ENCODE data around the gene SETD9.

The SETD9 gene

GRCh38 chr5:56951946-56952691 is 42.7 kb downstream of the SETD9 start, which contains the start of gene MIER3:
TSS of gene MIER3 (minus strand) at chr5:56952123. CDS start at chr5:56952102, 21 bp downstream.
- no peak for TF ChIP-seq CTCF (IDR thresholded peaks at IDR 0.05; ENCODE audit: low read depth, low read length, missing control alignments)
- peak within 1 kb of the TSS; percentile 88 for H3K4me3 ChIP-seq (ENCODE audit: low read depth, low read length)
- peak; percentile 19 for DNase-seq (ENCODE audit: low read depth)

GRCh38 chr5:56954262-56954661 is 44.9 kb downstream of the SETD9 start:
- TF ChIP-seq CTCF (IDR thresholded peaks at IDR 0.05; ENCODE audit: low read depth, low read length, missing control alignments) = no peak

GRCh38 chr5:56958595-56958994 is 49.2 kb downstream of the SETD9 start:
- no peak for TF ChIP-seq CTCF (IDR thresholded peaks at IDR 0.05; ENCODE audit: low read depth, low read length, missing control alignments)
- no peak overlapping the region for H3K4me3 ChIP-seq (ENCODE audit: low read depth, low read length)
- no peak for DNase-seq (ENCODE audit: low read depth)

More at GRCh38 chr5:56954262-56954661, 44.9 kb downstream of the SETD9 start:
- H3K4me3 ChIP-seq (ENCODE audit: low read depth, low read length) = no peak overlapping the region
- no peak for DNase-seq (ENCODE audit: low read depth)

- DNase-seq (ENCODE audit: low read depth) = no peak
- no peak overlapping the region for H3K4me3 ChIP-seq (ENCODE audit: low read depth, low read length)
- TF ChIP-seq CTCF (IDR thresholded peaks at IDR 0.05; ENCODE audit: low read depth, low read length, missing control alignments) = no peak
These were observed 49.9 kb downstream of the SETD9 start for GRCh38 chr5:56959326-56959725.

- TF ChIP-seq CTCF (IDR thresholded peaks at IDR 0.05; ENCODE audit: low read depth, low read length, missing control alignments) = no peak
- H3K4me3 ChIP-seq (ENCODE audit: low read depth, low read length) = no peak overlapping the region
- DNase-seq (ENCODE audit: low read depth) = no peak
These were observed 52.4 kb downstream of the SETD9 start for GRCh38 chr5:56961746-56962145.

- no peak for DNase-seq (ENCODE audit: low read depth)
- TF ChIP-seq CTCF (IDR thresholded peaks at IDR 0.05; ENCODE audit: low read depth, low read length, missing control alignments) = no peak
- H3K4me3 ChIP-seq (ENCODE audit: low read depth, low read length) = no peak overlapping the region
These were observed 52.9 kb downstream of the SETD9 start for GRCh38 chr5:56962286-56962685.

GRCh38 chr5:56963246-56963645 is 53.9 kb downstream of the SETD9 start:
- DNase-seq (ENCODE audit: low read depth) = no peak
- no peak overlapping the region for H3K4me3 ChIP-seq (ENCODE audit: low read depth, low read length)
- no peak for TF ChIP-seq CTCF (IDR thresholded peaks at IDR 0.05; ENCODE audit: low read depth, low read length, missing control alignments)

All from GM12864 (cell line).